GM19193 (cell line): Measurements from ENCODE around the gene ASXL2.

Experiments
- POLR2A ChIP-seq: IDR thresholded peaks from 4 replicates; pipeline ENCODE4 v1.6.1; 2011; ENCODE audit not compliant: insufficient read depth, insufficient read length; ENCODE audit errors: extremely low read depth

The ASXL2 gene

DNA sequence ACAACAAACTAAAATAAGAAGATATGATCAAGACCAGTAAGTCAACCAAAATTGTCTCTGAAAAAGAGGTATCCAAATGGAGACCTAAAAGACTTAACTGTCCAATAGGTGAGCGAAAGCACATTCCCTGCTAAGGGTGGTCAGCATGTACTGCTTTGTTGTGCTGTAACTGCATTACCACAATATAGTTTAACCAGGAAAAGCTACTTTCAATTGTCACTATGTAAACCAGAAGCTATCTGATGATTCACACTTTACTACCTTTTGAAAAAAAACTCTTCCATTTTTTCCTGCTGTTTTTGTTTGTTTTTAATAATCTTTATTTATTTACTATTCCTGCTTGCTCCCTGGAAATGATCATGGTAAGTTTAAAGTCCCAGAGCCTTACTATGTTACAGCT lies 36.1 kb downstream of the ASXL2 start:
- no peak for TF ChIP-seq POLR2A

DNA sequence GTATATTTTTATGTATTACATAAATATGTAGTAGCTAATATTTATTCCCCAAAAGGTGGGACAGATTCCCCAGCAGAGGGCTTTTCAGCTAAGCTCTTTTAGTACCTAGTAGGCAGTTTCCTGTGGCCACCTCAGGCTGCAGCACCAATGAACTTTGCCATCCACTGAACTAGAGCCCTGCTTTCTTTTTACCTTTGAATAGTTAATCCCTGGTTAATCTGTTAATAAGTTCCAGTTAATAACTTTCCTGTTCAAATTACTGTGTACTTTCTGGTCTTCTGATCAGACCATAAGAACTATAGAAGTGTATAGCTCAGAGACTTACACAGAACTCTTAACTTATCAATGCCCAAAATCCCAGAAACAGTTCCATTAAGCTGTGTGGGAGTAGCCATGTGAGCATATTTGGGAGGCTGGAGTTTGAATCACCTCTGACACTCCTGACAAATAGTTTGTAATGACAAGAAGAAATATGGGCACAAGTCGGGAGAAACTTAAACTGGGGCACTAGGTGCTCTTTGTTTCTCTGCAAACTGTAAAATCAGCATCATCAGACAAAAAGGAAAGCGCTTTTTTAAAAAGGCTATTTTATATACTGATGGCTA lies 40.0 kb downstream of the ASXL2 start:
- no peak for TF ChIP-seq POLR2A

DNA sequence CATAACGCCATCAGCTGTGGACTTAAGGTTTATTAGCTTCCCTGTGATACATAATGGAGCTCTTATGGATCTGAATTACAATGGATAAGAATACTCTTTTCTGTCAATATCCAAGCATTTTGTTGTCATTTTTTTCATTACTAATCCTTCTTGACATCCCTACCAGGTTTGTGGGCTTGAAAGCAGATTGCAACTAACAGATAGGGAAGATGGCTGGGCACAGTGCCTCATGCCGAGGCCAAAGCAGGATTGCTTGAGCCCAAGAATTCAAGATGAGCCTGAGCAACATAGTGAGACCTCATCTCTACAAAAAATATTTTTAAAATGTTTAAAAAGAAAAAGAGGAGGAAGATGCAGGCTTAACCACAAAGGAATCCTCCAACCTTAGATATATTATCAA lies 42.4 kb downstream of the ASXL2 start:
- no peak for TF ChIP-seq POLR2A

DNA sequence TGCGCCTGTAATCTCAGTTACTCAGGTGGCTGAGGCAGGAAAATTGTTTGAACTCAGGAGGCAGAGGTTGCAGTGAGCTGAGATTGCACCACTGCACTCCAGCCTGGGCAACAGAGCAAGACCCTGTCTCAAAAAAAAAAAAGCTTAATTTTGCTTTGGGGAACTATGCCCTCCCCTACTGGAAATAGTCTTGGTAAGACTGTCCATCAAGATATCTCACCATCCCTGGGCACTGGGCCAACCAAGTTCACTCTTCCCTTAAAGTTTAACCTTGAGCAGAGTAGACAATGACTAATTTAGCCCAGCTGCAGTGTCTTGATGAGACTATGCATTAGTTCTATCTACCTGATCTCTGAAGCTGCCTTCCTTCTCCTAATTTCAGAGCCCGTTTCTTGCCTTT lies 44.7 kb downstream of the ASXL2 start:
- no peak for TF ChIP-seq POLR2A

DNA sequence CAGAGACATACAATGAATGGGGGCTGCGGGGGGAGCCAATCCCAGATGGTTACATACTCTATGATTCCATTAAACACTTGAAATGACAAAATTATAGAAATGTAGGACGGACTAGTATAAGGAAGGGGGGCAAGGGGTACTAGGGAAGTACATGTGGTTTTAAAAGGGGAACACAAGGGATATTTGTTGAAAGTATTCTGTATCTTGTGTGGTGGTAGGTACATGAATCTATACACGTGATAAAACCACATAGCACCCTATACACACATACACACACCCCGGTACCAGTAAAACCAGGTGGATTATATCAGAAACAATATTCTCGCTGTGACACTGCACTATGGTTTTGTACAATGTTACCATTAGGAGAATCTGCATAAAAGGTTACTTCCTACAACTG lies 45.4 kb downstream of the ASXL2 start:
- TF ChIP-seq POLR2A = no peak

DNA sequence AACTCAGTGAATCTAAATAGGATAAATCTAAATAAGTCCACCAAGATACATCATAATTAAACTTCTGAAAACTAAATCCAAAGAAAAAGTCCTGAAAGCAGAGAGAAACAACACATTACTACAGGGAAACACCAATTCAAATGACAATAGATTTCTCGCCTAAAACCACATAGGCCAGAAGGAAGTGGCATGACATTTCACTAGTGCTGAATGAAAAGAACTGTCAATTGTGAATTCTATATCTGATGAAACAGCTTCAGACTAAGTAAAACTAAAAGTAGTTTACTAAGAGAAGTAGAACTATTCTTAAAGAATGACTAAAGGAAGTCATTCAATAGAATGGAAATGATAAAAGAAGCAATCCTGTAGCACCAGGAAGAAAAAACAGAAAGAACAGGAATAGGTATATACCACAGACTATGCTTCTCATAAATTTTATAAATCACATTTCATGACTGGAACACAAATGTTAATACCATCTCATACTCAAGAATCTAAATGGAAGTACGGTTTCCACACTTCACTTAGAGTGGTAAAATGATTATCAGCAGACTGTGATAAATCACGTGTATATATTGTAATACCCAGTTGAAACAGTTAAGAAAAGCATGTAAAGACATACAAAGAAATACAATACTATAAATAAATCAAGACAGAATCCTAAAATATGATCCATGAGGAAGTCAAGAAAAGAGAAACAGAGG lies 46.4 kb downstream of the ASXL2 start:
- no peak for TF ChIP-seq POLR2A

DNA sequence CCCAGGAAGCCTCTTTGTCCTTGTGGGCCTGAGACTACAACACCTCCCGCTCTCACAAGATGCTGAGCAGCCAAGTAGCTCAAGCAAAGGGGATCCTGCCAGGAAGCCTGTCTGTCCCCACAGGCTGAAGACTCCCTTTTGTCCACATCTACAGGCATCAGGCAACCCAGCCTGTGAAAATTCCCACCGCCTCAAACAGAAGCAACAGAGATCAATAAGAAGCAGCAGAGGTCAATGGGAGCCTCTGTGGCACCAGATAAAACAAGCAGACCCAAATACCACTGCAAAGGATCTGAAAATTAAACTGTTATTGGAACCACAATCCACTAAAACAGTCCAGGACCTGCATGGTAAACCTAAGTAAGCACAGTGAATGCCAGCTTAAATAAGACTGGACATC lies 48.5 kb downstream of the ASXL2 start:
- no peak for TF ChIP-seq POLR2A

DNA sequence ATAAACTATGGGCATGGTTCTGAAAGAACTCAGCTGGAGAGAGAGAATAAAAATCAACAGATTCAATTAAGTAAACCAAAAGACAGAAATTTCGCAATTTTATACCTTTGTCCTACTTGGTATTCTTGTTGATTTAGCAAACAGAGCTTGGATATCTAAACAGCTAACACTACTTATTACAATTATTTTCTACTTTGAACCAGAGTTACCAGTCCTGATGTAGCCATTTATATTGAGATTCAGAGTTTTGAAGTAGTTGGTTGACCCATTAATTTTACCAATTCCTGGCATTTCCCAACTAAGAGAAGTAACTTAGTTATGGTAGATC lies 48.9 kb downstream of the ASXL2 start:
- TF ChIP-seq POLR2A = no peak

DNA sequence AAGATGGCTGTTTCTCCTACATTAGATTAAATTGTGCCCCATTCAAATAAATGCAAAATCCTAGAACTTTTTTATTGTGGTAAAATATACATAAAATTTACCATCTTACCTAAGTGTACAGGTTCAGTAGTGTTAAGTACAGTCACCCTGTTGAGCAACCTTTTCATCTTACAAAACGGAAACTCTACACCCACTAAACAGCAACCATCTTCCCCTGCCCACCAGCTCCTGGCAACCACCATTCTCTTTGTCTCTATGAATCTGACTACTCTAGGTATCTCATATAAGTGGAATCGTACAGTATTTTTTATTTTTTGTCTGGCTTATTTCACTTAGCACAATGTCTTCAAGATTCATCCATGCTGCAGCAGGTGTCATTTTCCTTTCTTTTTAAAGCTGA lies 53.0 kb downstream of the ASXL2 start:
- no peak for TF ChIP-seq POLR2A

DNA sequence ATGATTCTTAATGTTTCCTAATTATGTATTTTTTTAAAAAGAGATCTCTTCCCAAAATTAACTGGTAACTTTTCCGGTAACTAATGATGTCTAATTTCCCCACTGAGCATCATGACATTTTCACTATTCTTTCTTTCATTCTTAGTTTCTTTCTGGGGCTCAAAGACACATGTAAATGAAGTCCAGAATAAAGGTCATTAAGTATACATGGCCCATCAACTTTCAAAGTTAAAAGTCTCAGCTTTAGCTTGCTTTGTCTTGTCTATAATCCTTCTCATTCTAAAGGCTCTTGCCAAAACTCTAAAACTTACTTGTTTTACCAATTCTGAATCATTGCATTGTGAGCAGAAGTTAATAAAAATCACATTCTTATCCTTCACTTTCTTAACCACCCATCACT lies 53.6 kb downstream of the ASXL2 start:
- TF ChIP-seq POLR2A = no peak

DNA sequence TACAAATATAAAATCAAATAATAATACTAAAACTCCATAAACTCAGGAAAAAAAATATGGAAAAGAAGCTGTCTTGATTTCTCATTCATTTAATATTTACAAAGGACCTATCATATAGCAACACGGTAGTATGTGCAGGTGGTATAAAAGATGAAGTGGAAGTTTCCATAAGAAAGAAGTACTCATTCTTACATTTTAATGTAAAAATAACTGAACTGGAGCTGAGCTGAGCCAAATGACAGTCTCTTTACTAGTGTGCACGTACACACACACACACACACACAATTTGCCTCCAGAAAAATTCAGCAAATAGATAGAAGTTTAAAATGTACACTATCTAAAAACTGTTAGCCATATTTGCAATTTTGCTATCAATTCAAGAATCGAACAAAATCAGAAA lies 54.1 kb downstream of the ASXL2 start:
- TF ChIP-seq POLR2A = no peak

DNA sequence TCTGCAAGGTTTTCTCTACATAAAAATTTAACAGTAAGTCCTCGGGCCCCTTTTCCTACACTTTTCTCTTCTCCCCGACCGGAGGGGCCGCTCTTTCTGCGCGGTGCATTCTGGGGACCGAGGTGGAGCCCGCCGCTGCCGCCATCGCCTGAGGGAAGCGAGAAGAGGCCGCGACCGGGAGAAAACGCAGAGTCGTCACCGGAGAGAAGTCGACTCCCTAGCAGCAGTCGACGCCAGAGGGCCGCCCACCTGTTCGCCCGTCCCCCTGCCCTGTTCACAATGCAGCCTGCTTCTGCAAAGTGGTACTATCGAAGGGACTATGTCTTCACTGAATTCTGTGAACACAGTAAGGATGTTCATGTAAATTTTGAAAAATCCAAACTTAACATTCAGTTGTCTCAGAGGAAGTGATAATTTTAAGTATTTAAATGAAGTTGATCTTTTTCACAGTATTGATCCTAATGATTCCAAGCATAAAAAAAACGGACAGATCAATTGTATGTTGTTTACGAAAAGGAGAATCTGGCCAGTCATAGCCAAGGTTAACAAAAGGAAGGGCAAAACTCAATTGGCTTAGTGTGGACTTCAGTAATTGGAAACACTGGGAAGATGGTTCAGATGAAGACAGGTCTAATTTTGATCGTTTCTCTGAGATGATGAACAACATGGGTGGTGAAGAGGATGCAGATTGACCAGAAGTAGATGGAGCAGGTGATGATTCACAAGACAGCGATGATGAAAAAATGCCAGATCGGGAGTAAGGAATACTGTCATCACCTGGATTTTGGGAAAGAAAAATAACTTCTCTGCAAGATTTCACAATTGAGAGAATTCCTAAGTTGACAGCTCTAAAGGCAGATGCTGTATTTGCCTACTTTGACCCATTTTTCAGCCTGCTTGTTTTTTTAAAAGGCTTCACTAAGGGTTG lies 55.8 kb downstream of the ASXL2 start:
- TF ChIP-seq POLR2A = peak; percentile 38

DNA sequence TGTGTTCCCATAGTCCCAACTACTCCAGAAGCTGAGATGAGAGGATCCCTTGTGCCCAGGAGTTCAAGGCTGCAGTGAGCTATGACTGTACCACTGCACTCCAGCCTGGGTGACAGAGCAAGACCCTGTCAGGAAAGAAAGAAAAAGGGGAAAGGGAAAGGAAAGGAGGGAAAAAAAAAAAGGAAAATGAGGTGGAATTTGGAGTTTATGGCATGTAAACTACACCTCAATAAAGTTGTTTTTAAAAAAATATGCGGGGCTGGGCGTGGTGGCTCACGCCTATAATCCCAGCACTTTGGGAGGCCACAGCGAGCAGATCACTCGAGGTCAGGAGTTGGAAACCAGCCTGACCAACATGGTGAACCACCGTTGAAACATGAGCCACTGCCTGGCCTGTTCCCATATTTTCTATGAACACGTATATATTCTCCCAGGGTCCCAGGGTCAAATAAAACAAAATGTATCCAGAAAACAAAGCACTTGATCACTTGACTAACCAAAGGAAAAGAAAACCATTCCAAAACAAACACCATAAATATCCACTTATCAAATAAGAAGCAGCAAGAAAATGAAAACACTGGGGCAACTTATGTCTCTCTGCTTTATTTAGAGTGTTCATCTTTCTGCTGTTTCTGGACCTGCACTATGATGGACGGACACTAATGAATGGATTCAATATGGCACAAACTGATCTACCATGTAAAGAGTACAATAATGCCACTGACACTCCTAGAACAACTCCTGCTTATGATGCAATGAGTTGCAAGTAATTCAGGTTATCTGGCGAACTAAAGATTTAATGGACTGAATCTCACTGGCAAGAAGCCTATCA lies 56.8 kb downstream of the ASXL2 start:
- no peak for TF ChIP-seq POLR2A

DNA sequence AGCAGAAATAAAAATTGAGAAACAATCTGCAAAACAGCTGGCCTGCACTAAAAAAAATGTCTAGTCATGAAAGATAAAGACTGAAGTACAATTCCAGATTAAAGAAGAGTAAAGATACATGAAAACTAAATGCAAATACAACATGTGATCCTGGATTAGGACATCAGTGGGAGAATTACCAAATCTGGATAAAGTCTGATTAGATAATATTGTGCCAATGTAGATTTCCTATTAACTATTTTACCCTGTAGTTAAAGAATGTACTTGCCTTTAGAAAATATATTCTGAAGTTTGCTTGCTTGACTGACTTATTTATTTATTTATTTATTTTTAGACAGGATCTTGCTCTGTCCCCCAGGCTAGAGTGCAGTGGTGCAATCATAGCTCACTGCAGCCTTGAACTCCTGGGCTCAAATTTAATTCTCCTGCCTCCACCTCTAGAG lies 58.7 kb downstream of the ASXL2 start:
- no peak for TF ChIP-seq POLR2A

DNA sequence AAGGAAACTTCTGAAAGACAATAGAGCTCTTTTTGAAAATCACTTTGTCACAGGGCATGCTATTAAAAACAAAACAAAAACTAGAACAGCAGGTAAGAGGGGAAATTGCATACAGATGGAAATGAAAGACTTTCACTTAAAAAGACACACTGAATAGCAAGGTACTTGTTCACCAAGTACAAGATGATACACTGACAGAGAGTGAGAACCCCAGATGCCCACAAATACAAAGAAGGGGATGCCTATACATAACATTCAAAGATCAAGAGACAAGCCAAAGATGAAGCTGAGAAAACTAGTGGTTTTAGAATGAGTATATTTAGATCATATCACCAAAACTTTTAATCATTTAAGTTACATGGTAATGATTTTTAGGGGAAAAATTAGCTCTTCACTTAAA lies 60.7 kb downstream of the ASXL2 start:
- no peak for TF ChIP-seq POLR2A
